HG03442 (cell line): ENCODE results near the gene PDHX.

Experiments used
- ATAC-seq: cut with Tn5 transposase; IDR thresholded peaks from one replicate; pipeline ENCODE4 v1.9.1; 2021; ENCODE audit warnings: mild to moderate bottlenecking, moderate library complexity; ENCODE audit not compliant: unreplicated experiment

The PDHX gene

DNA sequence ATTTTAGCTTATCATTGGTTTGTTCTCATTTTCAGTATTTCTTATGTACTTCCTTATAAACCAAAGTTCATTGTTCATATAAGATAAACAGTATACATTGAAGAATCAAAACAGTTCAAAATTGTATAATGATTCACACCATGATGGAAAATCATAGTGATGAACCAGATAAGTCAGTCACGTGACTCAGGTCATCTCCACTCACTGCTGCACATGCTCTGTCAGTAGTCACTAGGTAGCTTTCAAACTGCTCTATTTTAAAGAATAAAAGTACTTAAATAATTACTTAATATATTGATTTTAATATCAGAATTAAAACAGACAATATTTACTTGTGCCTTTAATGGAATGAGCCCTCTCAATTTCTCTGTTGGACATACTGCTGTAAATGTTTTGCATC, 37.5 kb downstream of the PDHX start:
- no peak for ATAC-seq

GRCh38 chr11:34957206-34957605, 40.8 kb downstream of the PDHX start:
- no peak for ATAC-seq

- ATAC-seq: no peak
These were observed 41.2 kb downstream of the PDHX start for GRCh38 chr11:34957606-34958005.

- no peak for ATAC-seq
These were observed 43.4 kb downstream of the PDHX start for GRCh38 chr11:34959770-34960169.

DNA sequence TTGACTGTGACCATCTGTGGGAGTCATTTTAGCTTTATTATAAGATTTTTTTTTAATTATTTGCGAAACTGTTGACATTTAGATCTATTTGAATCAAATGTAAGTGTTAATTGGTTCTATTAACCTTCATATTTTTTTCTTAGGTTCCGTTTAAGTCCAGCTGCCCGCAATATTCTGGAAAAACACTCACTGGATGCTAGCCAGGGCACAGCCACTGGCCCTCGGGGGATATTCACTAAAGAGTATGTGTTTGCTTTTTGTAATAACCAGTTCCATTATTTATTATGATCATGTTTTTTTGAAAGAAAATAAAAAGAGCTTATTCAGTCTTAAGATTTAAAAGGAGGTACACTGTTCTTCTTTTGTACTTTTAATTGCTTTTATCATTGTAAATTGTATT, 43.9 kb downstream of the PDHX start:
- ATAC-seq: no peak

DNA sequence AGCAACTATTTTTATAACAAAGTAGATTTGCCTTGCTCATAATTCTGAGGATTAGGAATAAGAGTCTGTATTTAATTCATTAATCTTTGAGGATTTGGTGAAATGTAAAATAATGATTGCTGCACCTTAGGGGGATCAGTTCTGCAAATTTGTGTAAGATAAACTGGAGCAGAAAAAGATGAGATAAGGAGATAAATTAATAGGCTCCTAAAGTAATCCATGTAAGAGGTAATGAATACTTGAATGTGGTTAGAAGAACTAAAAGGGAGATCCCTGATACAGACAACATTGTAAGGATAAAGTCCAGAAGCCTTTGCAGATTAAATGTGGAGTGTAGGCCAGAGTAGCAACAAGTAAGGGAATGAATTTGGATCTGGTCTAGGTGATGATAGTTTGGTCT, 45.6 kb downstream of the PDHX start:
- ATAC-seq: no peak

- ATAC-seq: no peak
These were observed 46.9 kb downstream of the PDHX start for GRCh38 chr11:34963351-34963750.

DNA sequence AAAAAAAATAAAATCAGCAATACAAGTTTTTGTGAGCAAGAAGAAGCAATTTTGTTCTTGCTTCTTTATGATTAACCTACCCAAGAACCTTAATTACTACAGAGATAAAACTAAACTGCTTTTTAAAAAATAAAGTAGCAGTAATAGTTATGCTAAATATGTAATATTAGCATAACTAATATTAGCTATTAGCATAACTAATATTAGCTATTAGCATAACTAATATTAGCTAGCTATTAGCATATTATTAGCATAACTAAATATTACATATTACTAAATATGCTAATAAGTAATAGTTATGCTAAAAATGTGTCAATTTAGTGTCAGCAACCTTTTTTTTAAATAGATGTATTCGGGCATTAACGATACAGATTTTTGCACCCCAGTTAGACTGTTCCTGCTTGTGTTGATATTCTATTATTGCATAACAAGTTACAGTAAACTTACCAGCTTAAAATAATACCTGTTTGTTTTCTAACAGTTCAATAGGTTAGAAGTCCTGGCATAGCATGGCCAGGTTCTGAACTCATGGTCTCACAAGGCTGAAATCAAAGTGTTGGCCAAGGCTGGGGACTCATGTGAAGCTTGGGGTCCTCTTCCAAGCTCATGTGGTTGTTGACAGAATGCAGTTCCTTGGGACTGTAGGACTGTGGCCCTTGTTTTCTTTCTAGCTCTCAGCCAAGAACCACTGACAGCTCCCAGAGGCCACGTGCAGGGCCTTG, 48.4 kb downstream of the PDHX start:
- ATAC-seq: no peak

GRCh38 chr11:34968862-34969261, 52.4 kb downstream of the PDHX start:
- no peak for ATAC-seq

- ATAC-seq: no peak
These were observed 53.6 kb downstream of the PDHX start for GRCh38 chr11:34970033-34970432.

DNA sequence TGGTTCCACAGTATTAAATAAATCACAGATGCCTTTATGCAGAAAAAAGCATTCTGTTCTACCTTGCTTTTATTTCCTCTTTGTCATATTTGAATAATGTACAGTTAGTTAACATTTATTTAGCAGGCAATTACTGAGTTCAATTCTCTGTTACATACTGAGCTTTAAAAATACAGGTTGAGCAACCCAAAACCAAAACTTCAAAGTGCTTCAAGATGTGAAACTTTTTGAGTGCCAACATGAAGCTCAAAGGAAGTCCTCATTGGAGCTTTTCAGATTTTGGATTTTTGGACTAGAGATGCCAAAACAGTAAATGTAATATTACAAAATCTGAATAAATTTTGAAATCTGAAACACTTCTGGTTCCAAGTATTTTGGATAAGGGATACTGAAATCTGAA, 54.1 kb downstream of the PDHX start:
- no peak for ATAC-seq

DNA sequence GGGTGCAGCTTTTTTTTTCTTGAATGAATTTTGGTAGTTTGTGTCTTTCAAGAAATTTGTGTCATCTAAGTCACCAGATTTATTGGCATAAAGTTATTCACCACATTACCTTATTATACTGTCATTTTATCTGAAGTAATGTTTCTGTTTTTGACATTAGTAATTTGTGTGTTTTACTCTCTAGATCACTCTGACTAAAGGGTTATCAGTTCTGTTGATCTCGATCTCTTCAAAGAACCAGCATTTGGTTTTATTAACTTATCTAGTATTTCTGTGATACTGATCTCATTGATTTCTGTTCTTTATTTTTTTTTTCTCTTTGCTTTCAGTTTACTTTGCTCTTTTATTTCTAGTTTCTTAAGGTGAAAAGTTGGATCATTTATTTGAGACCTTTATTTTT, 55.5 kb downstream of the PDHX start:
- no peak for ATAC-seq

GRCh38 chr11:34972366-34972765, 55.9 kb downstream of the PDHX start:
- ATAC-seq: no peak

GRCh38 chr11:34972892-34973291, 56.5 kb downstream of the PDHX start:
- no peak for ATAC-seq

- no peak for ATAC-seq
These were observed 59.1 kb downstream of the PDHX start for GRCh38 chr11:34975482-34975881.

DNA sequence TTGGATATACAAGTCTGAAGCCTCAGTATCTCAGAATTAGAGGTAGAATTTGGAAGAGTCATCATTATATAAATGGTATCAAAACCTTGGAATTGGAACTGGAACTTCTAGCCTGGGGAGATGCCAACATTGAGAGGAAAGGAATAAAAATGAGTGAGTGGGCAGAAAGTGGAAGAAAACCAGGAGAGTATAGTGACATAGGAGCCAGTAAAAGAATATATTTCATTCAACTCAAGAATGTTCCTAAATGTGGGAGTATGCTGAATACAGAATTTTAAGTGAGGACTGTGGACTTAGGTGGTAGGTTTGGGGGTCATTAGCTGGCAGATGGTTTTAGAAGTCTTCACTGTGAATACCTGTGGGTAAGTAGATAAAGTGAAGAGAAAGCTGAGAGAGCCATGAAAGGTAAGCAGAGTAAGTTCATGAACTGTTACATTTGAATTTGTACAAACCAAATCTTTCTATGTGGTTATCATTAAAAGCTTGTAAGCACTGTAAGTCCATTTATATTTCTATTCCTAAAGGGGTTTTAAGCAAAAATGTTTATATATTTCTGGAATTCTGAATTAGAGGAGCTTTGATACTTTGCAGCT, 60.2 kb downstream of the PDHX start:
- no peak for ATAC-seq

- no peak for ATAC-seq
These were observed 60.9 kb downstream of the PDHX start for GRCh38 chr11:34977089-34977912.

GRCh38 chr11:34978236-34979191, 62.1 kb downstream of the PDHX start:
- no peak for ATAC-seq

DNA sequence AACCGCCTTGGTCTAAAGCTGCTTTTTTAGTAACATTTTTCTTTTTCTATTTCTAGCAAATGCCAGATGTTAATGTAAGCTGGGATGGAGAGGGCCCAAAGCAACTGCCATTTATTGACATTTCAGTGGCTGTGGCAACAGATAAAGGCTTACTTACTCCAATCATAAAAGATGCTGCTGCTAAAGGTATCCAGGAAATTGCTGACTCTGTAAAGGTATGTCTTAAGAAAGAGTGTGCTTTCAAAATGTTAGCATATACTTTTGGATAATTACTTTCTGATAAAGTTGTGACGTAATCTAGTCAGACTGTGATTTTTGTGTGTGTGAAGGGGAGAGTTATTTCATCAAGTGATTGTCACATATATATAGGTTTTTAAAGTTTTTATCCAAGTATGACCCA, 68.1 kb downstream of the PDHX start:
- no peak for ATAC-seq

GRCh38 chr11:34986883-34987520, 70.6 kb downstream of the PDHX start:
- no peak for ATAC-seq
